AG04450 (cell line): Measurements from ENCODE around the gene KIF26A. TPM values are rescaled to one million over a fixed set of nuclear protein-coding genes. Genes with fewer than 3 reads are reported as not detected.

Experiments
- CTCF ChIA-PET: fragments of 300-600, 350-600 bp; formaldehyde crosslinking; extraction: SDS; loops from one replicate; lab custom pipeline; 2022; ENCODE audit warnings: antibody characterized with exemption, inconsistent platforms; lab: Charles Lee
- POLR2A ChIA-PET: fragments of 350-600 bp; formaldehyde crosslinking; extraction: SDS; loops from one replicate; lab custom pipeline; 2021; ENCODE audit warnings: antibody characterized with exemption, inconsistent platforms; lab: Yijun Ruan, JAX
- DNase-seq: peaks from one replicate; pipeline ENCODE4 v3.0.0-alpha.2; 2011; ENCODE audit warnings: low read depth, low spot score
- H3K27ac ChIP-seq: one replicate; pipeline ENCODE4 v1.5.1; 2012; ENCODE audit warnings: low read depth, low read length, control low read depth
- H3K27me3 ChIP-seq: one replicate; pipeline ENCODE4 v1.6.0; 2012; ENCODE audit warnings: low read length; ENCODE audit not compliant: control insufficient read depth, insufficient read depth
- H3K4me3 ChIP-seq: 2 replicates; pipeline ENCODE4 v1.5.1; 2011; ENCODE audit warnings: mild to moderate bottlenecking, low read depth, low read length, control low read depth
- H3K9me3 ChIP-seq: 2 replicates; pipeline ENCODE4 v1.5.1; 2012; ENCODE audit warnings: low read length; ENCODE audit not compliant: control insufficient read depth, insufficient read depth
- CTCF ChIP-seq: IDR thresholded peaks from 2 replicates; pipeline ENCODE4 v1.5.1; 2011; ENCODE audit warnings: low read depth, low read length, control low read depth, inconsistent platforms
- polyA plus RNA-seq: library from polyadenylated mRNA; depleted of rRNA; stranded (reverse); fragments of >200 nt; gene quantifications from 2 replicates; pipeline ENCODE4 v1.2.3, GENCODE V29; 2011

Gene KIF26A
- polyA plus RNA-seq, 1 experiment: not detected

GRCh38 chr14:104114421-104115130, 23.8 kb upstream of the KIF26A start:
- DNase-seq: no peak
- Histone ChIP-seq H3K27me3 (peaks cover 10% of the 10 kb centered on the region), H3K27ac (no peak overlapping the region), H3K9me3 (no peaks in the 10 kb centered on the region; the same call in 1 of the 2 replicates), H3K4me3 (no peak overlapping the region)
- ChIA-PET CTCF (no interaction called here), POLR2A (no interaction called here)
- TF ChIP-seq CTCF: no peak

GRCh38 chr14:104115131-104115600, 23.2 kb upstream of the KIF26A start:
- Histone ChIP-seq H3K9me3 (no peaks in the 10 kb centered on the region; the same call in 1 of the 2 replicates), H3K27me3 (peaks cover 10% of the 10 kb centered on the region), H3K4me3 (no peak overlapping the region), H3K27ac (no peak overlapping the region)
- ChIA-PET POLR2A (no interaction called here), CTCF (no interaction called here)
- TF ChIP-seq CTCF: no peak
- DNase-seq: no peak

- no peak for DNase-seq
- peaks cover 10% of the 10 kb centered on the region for H3K27me3 ChIP-seq
- H3K4me3 ChIP-seq: no peak overlapping the region
- TF ChIP-seq CTCF: no peak
- POLR2A ChIA-PET: no interaction called here
- CTCF ChIA-PET: no interaction called here
- H3K27ac ChIP-seq: no peak overlapping the region
- no peaks in the 10 kb centered on the region; the same call in 1 of the 2 replicates for H3K9me3 ChIP-seq
Observed at GRCh38 chr14:104115691-104116287, 22.6 kb upstream of the KIF26A start.

- Histone ChIP-seq H3K4me3 (no peak overlapping the region), H3K27ac (no peak overlapping the region), H3K9me3 (no peaks in the 10 kb centered on the region; the same call in 1 of the 2 replicates), H3K27me3 (peaks cover 10% of the 10 kb centered on the region)
- CTCF ChIA-PET: no interaction called here
- TF ChIP-seq CTCF: no peak
- POLR2A ChIA-PET: no interaction called here
- DNase-seq: no peak
Observed at GRCh38 chr14:104116288-104116755, 22.1 kb upstream of the KIF26A start.

GRCh38 chr14:104116756-104117340, 21.5 kb upstream of the KIF26A start:
- no peak for TF ChIP-seq CTCF
- Histone ChIP-seq H3K27ac (no peak overlapping the region), H3K27me3 (peaks cover 10% of the 10 kb centered on the region), H3K4me3 (no peak overlapping the region), H3K9me3 (no peaks in the 10 kb centered on the region; the same call in 1 of the 2 replicates)
- CTCF ChIA-PET: no interaction called here
- no peak for DNase-seq
- POLR2A ChIA-PET: no interaction called here
